ENCODE data around the gene IFITM10.

IFITM10 gene

DNA sequence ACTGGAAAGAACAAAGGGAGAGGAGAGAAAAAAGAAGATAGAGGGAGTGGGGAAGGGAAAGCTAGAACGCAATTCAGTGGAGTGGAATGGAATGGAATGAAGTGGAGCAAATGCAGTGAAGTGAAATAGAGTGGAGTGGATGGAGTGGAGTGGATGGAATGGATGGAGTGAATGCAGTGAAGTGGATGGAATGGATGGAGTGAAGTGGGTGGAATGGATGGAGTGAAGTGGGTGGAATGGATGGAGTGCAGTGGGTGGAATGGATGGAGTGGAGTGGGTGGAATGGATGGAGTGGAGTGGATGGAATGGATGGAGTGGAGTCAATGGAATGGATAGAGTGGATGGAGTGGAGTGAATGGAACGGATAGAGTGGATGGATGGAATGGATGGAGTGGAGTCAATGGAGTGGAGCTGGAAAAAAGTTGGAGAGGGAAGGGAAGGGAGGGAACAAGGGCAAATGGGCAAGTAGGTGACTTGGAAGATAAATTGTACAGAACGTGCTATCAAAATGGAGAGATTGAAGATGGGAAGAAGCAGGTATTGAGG, 13.9 kb downstream of the IFITM10 start:
- DNase-seq, result no peak

DNA sequence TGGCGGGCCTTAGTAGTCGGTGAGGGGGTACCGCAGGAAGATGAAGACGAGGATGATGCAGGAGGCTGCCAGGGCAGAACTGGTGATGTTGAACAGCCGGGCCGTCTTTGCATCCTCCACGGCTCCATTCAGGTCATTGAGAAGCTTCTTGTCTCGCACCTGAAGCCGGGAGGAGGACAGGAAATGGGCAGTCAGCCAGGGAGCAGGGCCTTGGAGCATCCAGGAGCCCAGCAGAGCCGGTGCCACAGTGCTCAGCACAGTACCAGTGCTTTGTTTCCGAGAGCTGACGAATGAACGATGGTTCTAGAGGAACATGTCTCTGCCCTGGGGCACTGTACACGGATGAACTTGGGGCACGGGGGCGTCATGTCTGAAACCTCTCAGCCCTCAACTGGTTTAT, 15.1 kb downstream of the IFITM10 start:
- DNase-seq, result no peak

DNA sequence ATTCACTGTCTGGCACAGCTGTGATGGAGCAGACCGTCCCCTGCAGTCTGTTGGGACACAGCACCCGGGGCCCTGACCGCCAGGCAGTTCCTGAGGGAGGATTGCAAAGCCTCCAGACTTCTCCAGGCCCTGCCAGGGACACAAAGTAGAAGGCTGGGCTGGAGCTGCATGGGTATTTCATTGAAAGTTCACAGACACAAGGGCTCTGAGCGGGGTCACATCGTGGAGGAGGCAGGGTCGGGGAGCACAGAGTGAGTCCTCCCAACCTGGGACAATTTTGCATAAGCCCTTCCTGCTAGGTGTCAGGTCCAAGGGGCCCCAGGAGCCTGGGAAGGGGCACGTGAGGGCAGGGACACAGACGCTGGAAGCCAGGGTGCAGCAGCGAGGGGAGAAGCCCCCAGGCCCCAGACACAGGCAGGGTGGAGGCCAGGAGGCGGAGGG, 15.7 kb downstream of the IFITM10 start:
- DNase-seq, result no peak

DNA sequence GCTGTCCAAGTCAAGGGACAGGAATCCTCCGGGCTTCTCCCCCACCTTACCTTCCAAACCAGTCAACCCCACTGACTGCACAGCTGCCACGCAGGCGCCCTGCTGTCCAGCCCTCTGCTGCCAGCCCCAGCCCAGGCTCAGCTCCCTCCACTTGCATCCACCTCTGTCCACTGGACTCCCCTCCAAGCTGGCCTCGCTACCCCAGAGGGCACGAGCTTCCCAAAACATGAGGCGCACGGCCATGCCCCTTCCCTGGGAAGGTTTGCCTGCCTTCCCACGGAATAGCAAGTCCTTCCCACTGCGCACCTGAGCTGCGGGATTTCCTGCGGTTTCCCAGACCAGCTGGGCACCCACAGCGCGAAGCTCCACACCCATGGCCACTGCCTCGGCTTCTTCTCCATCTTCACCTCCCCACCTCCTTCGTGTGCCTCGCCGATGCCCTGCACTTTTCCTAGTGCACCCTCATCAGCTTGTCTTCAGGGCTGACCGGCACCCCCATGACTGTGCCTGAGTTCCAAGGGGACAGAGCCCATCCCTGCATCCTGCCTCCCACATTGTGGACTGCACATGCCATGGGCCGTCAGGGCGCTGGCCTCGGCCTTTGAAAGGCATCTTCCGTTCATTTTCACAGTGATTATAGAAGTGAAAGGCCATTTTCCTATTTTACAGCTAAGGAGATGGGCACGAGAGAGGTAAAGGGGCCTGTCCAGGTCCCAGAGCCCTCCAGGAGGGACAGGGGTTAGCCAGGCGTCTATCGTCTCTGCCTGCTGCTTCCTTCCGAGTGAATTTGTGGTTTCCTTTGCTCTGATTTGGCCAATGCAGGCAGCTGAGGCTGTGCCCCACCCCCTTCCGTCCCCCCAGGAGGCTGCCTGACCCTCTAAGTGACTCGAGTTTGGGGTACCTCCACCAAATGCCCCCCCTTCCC, 16.4 kb downstream of the IFITM10 start:
- DNase-seq, result no peak

DNA sequence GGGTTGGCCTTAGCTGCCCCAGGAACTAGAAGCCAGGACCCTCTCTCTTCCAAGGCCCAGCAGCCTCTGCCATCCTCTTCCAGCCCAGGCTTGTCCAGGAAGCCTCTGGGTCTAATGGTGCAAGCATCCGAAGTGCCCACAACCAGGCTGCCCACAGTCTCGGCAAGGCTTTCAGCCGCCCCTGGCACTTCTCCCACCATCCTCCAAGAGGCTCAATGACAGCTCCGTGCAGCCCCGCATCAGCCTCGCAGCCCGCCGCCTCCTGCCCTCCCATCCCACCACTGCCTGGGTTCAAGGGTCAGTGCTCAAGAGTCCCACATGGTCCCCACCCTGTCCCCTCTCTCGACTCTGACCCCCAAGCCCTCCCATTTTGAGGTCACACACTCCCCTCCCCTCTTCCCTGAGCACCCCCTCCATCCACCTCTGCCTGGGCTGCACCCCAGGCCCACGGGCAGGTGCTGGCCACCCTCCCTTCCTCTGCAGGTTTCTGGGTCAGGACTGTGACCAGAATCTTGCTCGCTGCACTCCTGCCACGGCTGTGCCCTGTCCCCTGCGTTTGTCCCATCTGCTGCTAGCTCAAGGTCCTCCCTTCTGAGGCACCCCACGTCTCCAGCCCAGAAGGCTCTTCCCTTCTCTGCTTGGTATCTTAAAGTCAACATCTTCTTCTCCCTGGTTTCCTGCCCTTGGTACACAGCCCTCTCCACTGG, 17.2 kb downstream of the IFITM10 start:
- no peak for DNase-seq

DNA sequence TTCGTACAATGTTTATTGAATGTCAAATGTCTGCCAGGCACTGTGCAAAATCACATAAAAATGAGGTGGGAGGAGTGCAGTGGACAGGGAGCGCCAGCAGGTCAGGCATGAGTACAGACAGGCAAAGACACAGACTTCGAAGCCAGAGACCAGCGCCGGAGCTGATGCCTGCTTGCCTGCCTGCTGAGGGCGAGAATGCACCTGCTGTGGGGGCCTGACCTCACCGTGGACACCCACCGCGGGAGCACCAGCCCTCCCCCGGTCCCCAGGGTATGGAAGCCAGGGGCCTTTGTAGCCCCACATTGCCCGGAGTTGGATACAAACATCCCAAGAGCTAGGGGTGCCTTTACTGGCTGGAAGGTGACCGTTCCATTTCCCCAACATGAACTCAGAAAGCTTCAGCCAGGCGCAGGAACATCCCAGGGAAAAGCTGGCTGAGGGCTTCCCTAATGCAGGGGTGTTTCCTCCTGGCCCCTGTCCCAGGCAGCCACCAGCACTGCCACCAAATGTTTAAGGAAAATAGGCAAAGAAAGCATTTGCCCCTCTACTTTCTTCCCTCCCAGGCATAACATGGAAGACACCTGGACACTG, 17.9 kb downstream of the IFITM10 start:
- DNase-seq, result no peak

DNA sequence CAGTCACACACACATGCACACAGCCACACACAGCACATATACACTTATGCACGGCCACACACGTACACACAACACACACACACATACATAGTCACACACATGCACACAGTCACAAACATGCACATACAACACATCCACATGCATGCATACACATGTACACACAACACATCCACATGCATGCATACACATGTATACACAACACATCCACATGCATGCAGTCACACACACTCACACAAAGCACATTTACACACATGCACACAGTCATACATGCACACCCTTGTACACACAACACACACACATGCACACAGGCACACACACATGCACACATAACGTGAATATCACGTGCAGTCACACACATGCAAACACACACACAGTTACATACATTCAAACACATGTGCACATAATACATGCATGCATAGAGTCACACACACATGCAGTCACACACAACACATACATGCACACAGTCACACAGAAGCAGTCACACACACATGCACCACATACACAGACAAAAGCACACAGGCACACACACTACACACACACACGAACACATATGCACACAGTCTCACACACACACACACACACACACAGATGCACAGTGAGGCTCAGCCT, 18.8 kb downstream of the IFITM10 start:
- DNase-seq, result no peak

DNA sequence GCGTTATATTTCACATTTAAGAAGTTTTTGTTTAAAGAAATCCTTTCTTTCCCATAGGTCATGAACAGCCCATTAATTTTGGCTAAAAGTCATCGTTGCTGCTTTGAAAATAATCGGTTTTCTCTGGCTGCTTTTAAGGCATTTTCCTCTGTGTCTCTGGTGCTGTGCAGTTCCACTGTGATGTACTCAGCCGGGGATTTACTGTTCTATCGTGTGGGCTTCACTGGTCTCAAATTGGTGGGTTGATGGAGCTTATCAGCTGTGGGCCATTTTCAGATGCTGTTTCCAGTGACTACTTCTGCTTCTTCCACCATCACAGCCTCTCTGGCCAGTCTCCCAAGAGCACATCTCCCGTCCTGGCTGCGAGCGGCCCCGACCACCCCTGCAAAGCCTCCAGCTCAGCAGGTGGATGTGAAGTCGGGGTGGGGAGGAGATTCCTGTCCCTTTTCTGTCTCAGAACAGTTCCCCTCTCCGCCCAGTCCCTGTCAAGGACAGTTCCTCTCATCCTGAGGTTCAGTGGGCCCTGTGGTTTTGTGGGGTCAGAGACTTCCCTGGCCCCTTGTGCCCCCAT, 20.3 kb downstream of the IFITM10 start:
- DNase-seq, result no peak

DNA sequence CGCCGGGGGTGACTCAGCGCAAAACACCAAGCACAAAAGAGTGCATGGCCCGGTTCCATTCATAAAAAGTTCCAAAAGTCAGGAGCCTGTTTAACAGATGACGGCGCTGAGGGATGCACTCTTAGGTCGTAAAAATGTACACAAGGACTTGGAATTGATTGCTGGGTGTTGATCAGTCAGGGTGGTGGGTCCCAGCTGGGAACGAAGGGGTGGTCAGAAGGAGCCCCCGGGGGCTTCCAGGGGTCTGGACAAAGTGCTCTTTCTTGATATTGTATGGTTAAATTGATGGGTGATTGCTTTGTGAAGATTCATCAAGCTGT, 20.7 kb downstream of the IFITM10 start:
- DNase-seq, result no peak

DNA sequence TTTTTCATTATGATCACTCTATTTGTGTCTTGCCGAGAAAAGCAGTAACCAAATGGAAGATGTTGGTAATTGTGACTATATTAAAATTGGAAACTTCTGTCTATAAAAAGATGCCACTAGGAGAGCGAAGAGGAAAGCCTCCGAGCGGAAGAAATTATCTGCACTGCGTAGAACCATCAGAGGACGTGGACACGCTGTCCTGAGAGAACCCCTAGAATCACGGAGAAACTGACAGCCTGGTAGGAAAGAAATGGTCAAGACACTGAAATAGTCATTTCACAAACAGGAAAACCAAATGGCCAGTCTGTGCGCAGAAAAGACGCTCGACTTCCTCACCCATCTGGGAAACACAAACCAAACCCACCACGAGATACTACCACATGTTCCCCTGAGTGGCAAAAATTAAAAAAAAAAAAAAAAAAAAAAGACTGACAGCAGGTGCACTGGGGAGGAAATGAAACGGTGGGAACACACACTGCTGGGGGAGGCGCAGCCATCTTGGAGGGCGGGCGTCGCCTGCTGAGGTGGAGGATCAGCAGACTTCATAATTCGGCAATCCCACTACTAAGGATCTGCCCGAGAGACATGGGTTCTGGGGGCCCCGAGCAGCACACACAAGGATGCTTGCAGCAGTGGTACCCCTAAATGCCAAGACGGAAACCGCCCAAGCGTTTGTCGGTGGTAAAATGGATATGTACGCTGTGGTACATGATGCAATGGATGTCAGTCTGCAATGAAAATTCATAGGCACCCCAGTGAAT, 21.3 kb downstream of the IFITM10 start:
- no peak for DNase-seq

DNA sequence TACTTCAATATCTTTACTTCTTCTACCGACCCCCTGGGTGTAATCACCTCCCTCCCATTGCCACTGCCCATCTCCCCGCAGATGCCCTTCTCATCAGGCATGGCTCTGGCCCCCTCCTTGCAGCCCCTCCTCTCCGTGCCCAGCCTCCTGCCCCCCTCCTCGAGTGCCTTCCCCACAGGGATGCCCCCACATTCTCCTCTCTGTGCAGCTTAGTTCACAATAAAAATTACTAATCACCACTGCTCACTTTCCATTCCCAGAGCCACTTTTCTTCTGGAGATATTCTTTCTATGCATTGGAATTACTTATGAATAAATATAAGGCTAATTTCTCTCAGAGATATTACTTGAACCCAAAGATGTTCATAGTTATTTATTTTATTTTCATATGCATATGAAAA, 22.1 kb downstream of the IFITM10 start:
- DNase-seq, result no peak

DNA sequence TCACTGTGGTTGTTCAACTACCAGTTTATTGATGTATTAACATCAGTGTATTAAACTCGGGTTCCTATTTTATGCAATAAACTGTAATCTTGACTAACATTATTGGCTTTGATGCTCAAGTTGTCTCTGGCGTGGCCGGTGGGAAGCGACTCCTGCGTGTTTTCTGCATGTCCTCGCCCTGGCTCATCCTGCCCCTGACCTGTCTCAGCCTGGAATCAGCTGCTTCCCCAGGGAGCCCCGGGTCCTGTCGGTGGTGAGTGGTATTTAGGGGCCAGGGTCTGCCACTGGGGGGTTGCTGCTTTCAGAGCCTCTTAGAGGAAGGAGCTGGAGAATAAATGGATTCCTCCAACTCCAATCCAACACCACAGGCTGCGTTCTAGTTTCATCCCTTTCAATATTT, 22.5 kb downstream of the IFITM10 start:
- no peak for DNase-seq

DNA sequence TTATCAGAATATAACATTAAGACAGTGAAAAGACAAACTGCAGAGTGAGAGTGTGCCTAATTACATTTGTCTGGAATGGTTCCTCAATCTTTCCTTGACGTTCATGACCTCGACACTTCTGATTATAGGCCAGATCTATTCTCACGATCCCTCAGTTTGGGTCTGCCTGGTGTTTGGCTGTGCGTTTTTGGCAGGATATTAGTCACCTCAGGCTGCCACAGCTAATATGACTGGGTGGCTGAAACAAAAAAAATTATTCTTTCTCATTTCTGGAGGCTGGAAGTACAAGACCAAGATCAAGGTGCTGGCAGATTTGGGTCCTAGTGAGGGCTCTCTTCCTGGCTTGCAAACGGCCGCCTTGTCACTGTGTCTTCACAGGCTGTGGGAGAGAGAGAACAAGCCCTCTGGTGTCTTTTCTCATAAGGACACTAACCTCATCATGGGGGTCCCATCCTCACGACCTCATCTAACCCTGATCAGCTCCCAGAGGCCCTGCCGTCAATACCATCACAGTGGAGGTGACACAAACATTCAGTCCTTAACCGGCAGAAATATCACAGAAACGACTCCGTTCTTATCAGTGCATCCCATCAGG, 23.2 kb downstream of the IFITM10 start:
- DNase-seq, result no peak

DNA sequence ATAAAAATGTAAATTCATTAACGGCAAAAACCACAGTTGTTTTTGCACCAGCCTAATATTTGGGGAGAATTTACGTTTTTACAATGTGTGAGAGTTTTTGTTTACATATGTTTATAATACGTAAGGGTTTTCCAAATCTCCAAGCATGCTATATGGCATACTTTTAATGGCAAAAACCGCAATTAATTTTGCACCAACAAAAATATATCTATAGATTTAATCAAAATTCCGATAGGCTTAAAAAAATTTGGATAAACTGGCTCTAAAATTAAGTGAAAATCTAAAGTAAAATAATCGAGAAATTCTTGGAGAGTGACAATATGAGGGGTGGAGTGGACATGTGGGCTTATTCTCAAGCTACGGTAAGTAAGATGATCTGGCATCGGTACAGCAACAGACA, 30.6 kb downstream of the IFITM10 start:
- DNase-seq, result no peak

DNA sequence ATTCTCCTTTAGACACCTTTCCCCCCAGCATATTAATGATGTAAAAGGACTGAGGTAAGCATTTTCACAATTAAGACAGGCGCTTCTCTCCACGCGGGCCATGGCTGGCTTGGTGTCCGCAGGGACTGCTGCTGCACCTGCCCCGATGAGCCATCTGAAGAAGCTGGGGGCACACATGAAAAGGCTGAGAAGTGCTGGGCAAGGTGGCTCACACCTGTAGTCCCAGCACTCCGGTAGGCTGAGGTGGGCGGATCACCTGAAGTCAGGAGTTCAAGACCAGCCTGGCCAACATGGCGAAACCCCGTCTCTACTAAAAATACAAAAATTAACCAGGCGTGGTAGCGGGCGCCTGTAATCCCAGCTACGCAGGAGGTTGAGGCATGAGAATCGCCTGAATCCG, 32.1 kb downstream of the IFITM10 start:
- DNase-seq, result no peak

DNA sequence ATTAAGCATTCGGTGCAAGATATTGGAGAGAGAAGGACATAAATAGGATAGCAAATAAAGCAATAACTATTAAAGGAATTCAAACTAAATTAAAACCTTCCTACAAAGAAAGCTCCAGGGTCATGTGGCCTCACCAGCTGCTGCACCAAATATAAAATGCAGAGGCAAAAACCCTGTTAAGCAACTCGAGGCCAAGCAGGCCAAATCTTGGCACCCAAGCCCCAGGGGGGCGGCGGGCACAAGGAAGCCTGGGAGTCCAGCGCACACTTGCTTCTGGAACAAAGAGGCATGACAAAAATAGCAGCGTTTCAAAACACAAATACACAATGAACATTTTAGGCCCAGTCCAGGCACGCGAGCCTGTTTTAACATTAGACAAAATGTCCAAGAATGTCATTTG, 32.6 kb downstream of the IFITM10 start:
- no peak for DNase-seq

DNA sequence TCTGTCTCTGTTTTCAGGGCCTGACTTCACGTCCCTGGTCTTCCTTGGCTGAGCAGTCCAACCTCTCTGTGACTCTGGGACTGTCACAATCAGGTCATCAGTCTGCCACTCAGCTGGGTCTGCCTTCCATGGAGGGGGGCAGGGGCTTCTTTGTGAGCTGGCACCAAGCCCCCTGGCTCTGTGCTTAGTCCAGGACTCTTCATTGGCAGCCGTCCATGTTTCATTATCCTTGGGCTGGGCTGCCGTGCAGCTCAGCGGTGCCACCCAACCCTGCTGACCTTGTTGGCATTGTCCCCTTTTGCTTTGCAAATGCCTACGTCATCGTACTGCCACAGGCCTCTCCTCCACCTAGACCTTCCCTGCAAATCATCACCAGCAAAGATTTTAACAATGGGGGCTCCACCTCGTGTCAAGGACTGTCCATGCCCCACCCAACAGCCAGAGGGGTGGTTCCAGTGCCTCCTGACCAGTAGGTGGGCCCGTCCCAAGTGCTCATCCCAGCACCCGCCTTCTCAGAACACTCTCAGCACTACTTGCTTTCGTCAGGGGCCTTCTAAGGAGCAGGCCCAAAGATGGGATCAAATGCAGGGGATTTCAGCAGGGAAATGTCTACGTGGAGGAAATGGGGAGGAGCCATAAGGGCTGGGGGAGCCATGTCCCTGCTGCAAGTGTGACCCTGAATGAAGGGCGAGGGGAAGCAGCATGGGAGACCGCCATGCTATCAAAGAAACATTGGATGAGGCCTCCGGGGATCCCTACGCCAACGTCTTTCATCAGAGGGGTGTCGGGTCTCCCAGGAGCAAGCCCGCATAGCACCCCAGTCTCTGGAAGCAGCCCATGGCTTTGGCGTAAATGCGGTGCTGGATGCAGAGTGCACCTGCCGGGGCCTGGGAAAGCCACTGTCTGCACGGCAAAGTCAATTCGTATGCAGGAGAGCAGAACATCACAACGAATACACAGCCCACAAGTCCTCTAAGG, 35.2 kb downstream of the IFITM10 start:
- no peak for DNase-seq

DNA sequence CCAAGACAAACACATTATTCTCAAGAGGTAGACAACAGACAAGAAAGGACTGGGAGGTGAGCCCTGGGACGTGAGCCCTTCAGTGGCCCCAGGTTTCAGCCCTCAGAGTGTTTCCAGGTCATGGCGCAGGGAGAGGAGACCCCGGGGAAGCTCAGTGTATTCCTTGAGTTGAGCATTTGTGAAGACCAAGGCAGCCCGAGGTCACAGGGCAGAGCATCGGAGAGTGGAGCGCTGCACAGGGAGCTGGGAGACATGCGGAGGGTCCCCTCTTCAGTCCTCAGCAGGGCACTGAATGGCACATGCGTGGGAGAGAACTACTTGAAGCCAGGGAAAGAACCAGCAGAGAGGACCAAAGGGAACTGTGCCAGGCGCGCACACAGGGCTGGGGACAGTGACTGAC, 41.7 kb downstream of the IFITM10 start:
- no peak for DNase-seq

DNA sequence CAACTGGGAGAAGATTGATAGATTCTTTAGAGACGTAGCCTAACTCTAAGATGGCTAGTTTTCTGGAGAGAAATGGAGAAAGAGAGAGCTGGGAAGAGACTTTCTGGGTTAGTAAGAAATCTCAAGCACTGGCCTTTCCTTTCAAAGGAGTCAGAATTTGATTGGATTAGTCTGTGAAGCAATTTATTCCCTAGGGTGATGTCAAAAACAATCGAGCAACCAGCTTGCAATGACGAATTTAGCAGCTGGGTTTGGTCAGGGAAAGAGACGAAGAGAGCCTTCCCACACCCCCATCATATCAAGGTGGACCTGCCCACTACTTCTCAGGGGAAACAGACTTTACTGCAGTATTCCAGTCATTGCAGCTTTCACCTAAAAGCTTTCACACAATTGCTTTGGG, 42.6 kb downstream of the IFITM10 start:
- no peak for DNase-seq

DNA sequence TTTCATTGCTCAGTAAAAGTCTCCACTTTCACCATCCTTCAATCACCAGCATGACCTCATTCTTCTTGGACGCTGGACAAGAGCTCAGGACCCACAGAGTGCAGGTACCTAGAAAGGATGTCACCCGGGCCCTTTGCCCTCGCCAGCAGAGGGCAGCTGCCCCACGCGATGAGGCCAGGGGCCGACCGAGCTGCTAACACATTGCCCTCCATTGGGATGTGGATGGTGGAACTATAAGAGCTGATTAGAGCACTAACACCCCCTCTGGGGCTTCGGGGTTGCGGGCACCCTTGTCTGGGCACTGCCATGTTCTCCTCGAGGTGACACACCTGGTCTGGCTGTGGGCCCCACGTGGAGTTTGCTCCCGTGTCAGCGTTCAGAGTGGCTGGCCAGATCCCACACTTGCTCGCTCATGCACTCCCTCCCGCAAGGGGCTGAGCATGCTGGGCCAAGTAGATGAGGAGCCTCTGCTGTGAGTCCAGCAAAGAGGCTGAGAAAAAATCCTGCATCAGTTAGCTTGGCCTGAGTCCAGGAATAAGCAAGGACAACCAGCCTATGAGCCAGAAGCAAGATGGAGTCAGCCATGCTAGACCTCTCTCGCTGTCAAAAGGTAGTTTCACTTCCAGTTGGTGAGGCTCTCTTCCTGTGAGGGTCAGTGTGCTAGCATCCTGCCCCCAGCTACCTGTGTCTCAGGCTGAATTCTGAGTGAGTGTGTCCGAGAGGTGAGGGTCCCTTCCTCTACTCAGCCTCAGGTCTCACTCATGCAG, 43.6 kb downstream of the IFITM10 start:
- no peak for DNase-seq

Data from NCI-H446 treated with DMSO at 0.1 percent for 48 hours (cell line).